Activated CD4-positive, alpha-beta T cell treated with anti-CD3 and anti-CD28 coated beads for 36 hours (primary cell): ENCODE data around the gene IMMP1L. TPM values are rescaled to one million over a fixed set of nuclear protein-coding genes. Genes with fewer than 3 reads are reported as not detected.

Experiments used
- ATAC-seq: fragments of 200-7000 bp; cut with Tn5 transposase; one replicate; pipeline ENCODE4 v1.10.0; 2021; ENCODE audit warnings: mild to moderate bottlenecking, moderate library complexity
- CTCF ChIA-PET: fragments of 350-600 bp; sonication (Branson Sonifier 250); formaldehyde crosslinking; loops from one replicate; lab custom pipeline; 2021; ENCODE audit warnings: antibody characterized with exemption; lab: Charles Lee
- POLR2A ChIA-PET: fragments of 350-600 bp; sonication (Branson Sonifier 250); formaldehyde crosslinking; loops from one replicate; lab custom pipeline; 2021; ENCODE audit warnings: antibody characterized with exemption, inconsistent platforms; lab: Charles Lee
- DNase-seq: peaks from one replicate; pipeline ENCODE4 v3.0.0-alpha.2; 2020
- H3K27ac Mint-ChIP-seq: one replicate; pipeline ENCODE4 v1.8.0; 2021; ENCODE audit warnings: mixed read lengths
- H3K27me3 Mint-ChIP-seq: one replicate; pipeline ENCODE4 v1.8.0; 2021; ENCODE audit warnings: mixed read lengths
- H3K36me3 Mint-ChIP-seq: one replicate; pipeline ENCODE4 v1.8.0; 2021; ENCODE audit warnings: low read depth, mixed read lengths
- H3K4me1 Mint-ChIP-seq: one replicate; pipeline ENCODE4 v1.8.0; 2021; ENCODE audit warnings: mixed read lengths
- H3K4me3 Mint-ChIP-seq: one replicate; pipeline ENCODE4 v1.8.0; 2021; ENCODE audit warnings: mild to moderate bottlenecking, moderate library complexity, mixed read lengths
- H3K9me3 Mint-ChIP-seq: one replicate; pipeline ENCODE4 v1.8.0; 2021; ENCODE audit warnings: low read depth, mixed read lengths
- intact Hi-C, 2 experiments: fragments of 100-400 bp; cut with DNase I in 1 of 2; cut with micrococcal nuclease in 1 of 2; formaldehyde crosslinking; loops; one replicate each; pipeline versions ENCODE4 v1.14.2 to v1.15.1; 2022 to 2024; cut with DNase I, micrococcal nuclease
- total RNA-seq, 2 experiments: library from RNA; stranded (reverse); gene quantifications; one replicate each; pipeline ENCODE4 v1.2.3, GENCODE V29; 2021

The IMMP1L gene
- total RNA-seq, 2 experiments from 2014 or later: 18.8 to 21.0 TPM

GRCh38 chr11:31474083-31474482, 35.3 kb downstream of the IMMP1L start:
- POLR2A ChIA-PET: no interaction called here
- Mint-ChIP-seq H3K36me3 (peaks cover 24% of the 10 kb centered on the region), H3K4me1 (peaks cover 1% of the 10 kb centered on the region), H3K9me3 (no peaks in the 10 kb centered on the region), H3K27ac (no peak overlapping the region), H3K4me3 (no peak overlapping the region), H3K27me3 (no peaks in the 10 kb centered on the region)
- ATAC-seq (no peak), DNase-seq (no peak)
- intact Hi-C loops: no loop called here
- CTCF ChIA-PET: interaction anchor here (0.7 kb wide), 1 partner anchor 9 kb away, joined by 3 read pairs; no protein-coding TSS in a partner anchor

- H3K27ac Mint-ChIP-seq: no peak overlapping the region
- H3K36me3 Mint-ChIP-seq: peaks cover 43% of the 10 kb centered on the region
- H3K27me3 Mint-ChIP-seq: no peaks in the 10 kb centered on the region
- CTCF ChIA-PET: no interaction called here
- H3K4me1 Mint-ChIP-seq: no peaks in the 10 kb centered on the region
- no peak for ATAC-seq
- POLR2A ChIA-PET: no interaction called here
- peaks cover 14% of the 10 kb centered on the region for H3K9me3 Mint-ChIP-seq
- no peak overlapping the region for H3K4me3 Mint-ChIP-seq
- intact Hi-C loops: no loop called here
- DNase-seq: no peak
Observed at GRCh38 chr11:31464436-31464835, 45.0 kb downstream of the IMMP1L start.

- Mint-ChIP-seq H3K9me3 (no peaks in the 10 kb centered on the region), H3K36me3 (peaks cover 25% of the 10 kb centered on the region), H3K4me1 (no peaks in the 10 kb centered on the region), H3K27me3 (no peaks in the 10 kb centered on the region), H3K27ac (no peak overlapping the region), H3K4me3 (no peak overlapping the region)
- no peak for ATAC-seq
- POLR2A ChIA-PET: no interaction called here
- CTCF ChIA-PET: no interaction called here
- DNase-seq: no peak
- intact Hi-C loops: no loop called here
Observed at GRCh38 chr11:31455177-31455576, 54.2 kb downstream of the IMMP1L start.

- ATAC-seq: no peak
- DNase-seq: no peak
- Mint-ChIP-seq H3K9me3 (no peaks in the 10 kb centered on the region), H3K36me3 (peaks cover 37% of the 10 kb centered on the region), H3K27ac (no peak overlapping the region), H3K4me3 (no peak overlapping the region), H3K27me3 (no peaks in the 10 kb centered on the region), H3K4me1 (no peaks in the 10 kb centered on the region)
- ChIA-PET POLR2A (no interaction called here), CTCF (no interaction called here)
- intact Hi-C loops: no loop called here
Observed at GRCh38 chr11:31450841-31451240, 58.6 kb downstream of the IMMP1L start.

GRCh38 chr11:31449040-31449439, 60.4 kb downstream of the IMMP1L start:
- intact Hi-C loops: no loop called here
- H3K9me3 Mint-ChIP-seq: no peaks in the 10 kb centered on the region
- H3K27ac Mint-ChIP-seq: no peak overlapping the region
- no peak for ATAC-seq
- ChIA-PET POLR2A (no interaction called here), CTCF (interaction anchor here (1.0 kb wide), 1 partner anchor 11 kb away, joined by 5 read pairs; no protein-coding TSS in a partner anchor)
- no peak for DNase-seq
- no peak overlapping the region for H3K4me3 Mint-ChIP-seq
- H3K4me1 Mint-ChIP-seq: no peaks in the 10 kb centered on the region
- H3K27me3 Mint-ChIP-seq: no peaks in the 10 kb centered on the region
- H3K36me3 Mint-ChIP-seq: peaks cover 36% of the 10 kb centered on the region

- intact Hi-C loops: no loop called here
- ATAC-seq (no peak), DNase-seq (no peak)
- POLR2A ChIA-PET: no interaction called here
- Mint-ChIP-seq H3K4me3 (no peak overlapping the region), H3K4me1 (no peaks in the 10 kb centered on the region), H3K27me3 (no peaks in the 10 kb centered on the region), H3K36me3 (peaks cover 21% of the 10 kb centered on the region), H3K27ac (no peak overlapping the region), H3K9me3 (no peaks in the 10 kb centered on the region)
- CTCF ChIA-PET: no interaction called here
Observed at GRCh38 chr11:31445621-31446020, 63.8 kb downstream of the IMMP1L start.

GRCh38 chr11:31443802-31444201, 65.6 kb downstream of the IMMP1L start:
- no peaks in the 10 kb centered on the region for H3K27me3 Mint-ChIP-seq
- H3K4me3 Mint-ChIP-seq: no peak overlapping the region
- no peak overlapping the region for H3K27ac Mint-ChIP-seq
- ATAC-seq (no peak), DNase-seq (no peak)
- no peaks in the 10 kb centered on the region for H3K4me1 Mint-ChIP-seq
- POLR2A ChIA-PET: no interaction called here
- CTCF ChIA-PET: no interaction called here
- intact Hi-C loops: no loop called here
- H3K9me3 Mint-ChIP-seq: peaks cover 6% of the 10 kb centered on the region
- peaks cover 19% of the 10 kb centered on the region for H3K36me3 Mint-ChIP-seq

- Mint-ChIP-seq H3K4me1 (peaks cover 11% of the 10 kb centered on the region), H3K4me3 (no peak overlapping the region), H3K27me3 (no peaks in the 10 kb centered on the region), H3K36me3 (peaks cover 9% of the 10 kb centered on the region), H3K27ac (no peak overlapping the region), H3K9me3 (peaks cover 6% of the 10 kb centered on the region)
- ATAC-seq (no peak), DNase-seq (no peak)
- ChIA-PET POLR2A (no interaction called here), CTCF (no interaction called here)
- intact Hi-C loops: no loop called here
Observed at GRCh38 chr11:31442086-31442485, 67.3 kb downstream of the IMMP1L start.

GRCh38 chr11:31441296-31441695, 68.1 kb downstream of the IMMP1L start:
- Mint-ChIP-seq H3K27ac (no peak overlapping the region), H3K36me3 (peaks cover 7% of the 10 kb centered on the region), H3K27me3 (no peaks in the 10 kb centered on the region), H3K4me1 (peaks cover 11% of the 10 kb centered on the region), H3K9me3 (peaks cover 6% of the 10 kb centered on the region), H3K4me3 (no peak overlapping the region)
- CTCF ChIA-PET: no interaction called here
- intact Hi-C loops: no loop called here
- ATAC-seq: no peak
- DNase-seq: no peak
- POLR2A ChIA-PET: no interaction called here

GRCh38 chr11:31437742-31438435, 71.5 kb downstream of the IMMP1L start:
- Mint-ChIP-seq H3K27ac (no peak overlapping the region), H3K4me3 (no peak overlapping the region), H3K9me3 (peaks cover 6% of the 10 kb centered on the region), H3K4me1 (peaks cover 11% of the 10 kb centered on the region), H3K36me3 (peaks cover 3% of the 10 kb centered on the region), H3K27me3 (no peaks in the 10 kb centered on the region)
- ATAC-seq: peak; percentile 19
- ChIA-PET CTCF (no interaction called here), POLR2A (no interaction called here)
- no peak for DNase-seq
- intact Hi-C loops: no loop called here

GRCh38 chr11:31433851-31434250, 75.6 kb downstream of the IMMP1L start:
- no peak for DNase-seq
- intact Hi-C loops: no loop called here
- Mint-ChIP-seq H3K27me3 (no peaks in the 10 kb centered on the region), H3K9me3 (no peaks in the 10 kb centered on the region), H3K4me1 (peaks cover 11% of the 10 kb centered on the region), H3K27ac (no peak overlapping the region), H3K36me3 (peaks cover 16% of the 10 kb centered on the region), H3K4me3 (no peak overlapping the region)
- ChIA-PET POLR2A (no interaction called here), CTCF (no interaction called here)
- no peak for ATAC-seq

GRCh38 chr11:31424652-31425051, 84.8 kb downstream of the IMMP1L start:
- H3K4me1 Mint-ChIP-seq: no peaks in the 10 kb centered on the region
- no peaks in the 10 kb centered on the region for H3K9me3 Mint-ChIP-seq
- intact Hi-C loops: no loop called here
- no peaks in the 10 kb centered on the region for H3K27me3 Mint-ChIP-seq
- ATAC-seq (no peak), DNase-seq (no peak)
- CTCF ChIA-PET: no interaction called here
- no peak overlapping the region for H3K4me3 Mint-ChIP-seq
- POLR2A ChIA-PET: no interaction called here
- H3K27ac Mint-ChIP-seq: no peak overlapping the region
- H3K36me3 Mint-ChIP-seq: peaks cover 12% of the 10 kb centered on the region
